K562 (cell line): ENCODE measurements around the gene JUND. TPM values are rescaled to one million over a fixed set of nuclear protein-coding genes. Genes with fewer than 3 reads are reported as not detected.

Experiments
- ARID4B ChIP-seq: sonication (generic); formaldehyde crosslinking; IDR thresholded peaks from 2 replicates; pipeline ENCODE4 v1.8.0; 2022; ENCODE audit warnings: mild to moderate bottlenecking, missing genetic modification reagents
- CHCHD3 ChIP-seq: fragments of 250-450 bp; sonication (Bioruptor Pico); IDR thresholded peaks from 2 replicates; pipeline ENCODE4 v2.1.2; 2022; ENCODE audit warnings: mild to moderate bottlenecking
- CHD2 ChIP-seq: IDR thresholded peaks from 2 replicates; pipeline ENCODE4 v1.6.1; 2011; ENCODE audit warnings: low read depth, low read length
- FOXK2 ChIP-seq, 2 experiments: fragments of 450-650 bp; IDR thresholded peaks in 1 of 2; conservative IDR thresholded peaks in 1 of 2; 2 replicates each; pipeline ENCODE4 v1.6.1; 2016; ENCODE audit warnings: low read depth in 2 of 2, mild to moderate bottlenecking in 1 of 2
- GABPA ChIP-seq: fragments of 200-800 bp; sonication (Bioruptor generic); conservative IDR thresholded peaks from 2 replicates; pipeline ENCODE4 v1.6.1; 2016; ENCODE audit warnings: low read depth, missing genetic modification characterization, missing compliant biosample characterization
- HBP1 ChIP-seq: fragments of 450-650 bp; formaldehyde crosslinking; IDR thresholded peaks from 2 replicates; pipeline ENCODE4 v1.4.0; 2022; ENCODE audit warnings: missing genetic modification characterization
- HLTF ChIP-seq: fragments of 450-650 bp; IDR thresholded peaks from 2 replicates; pipeline ENCODE4 v1.6.1; 2016
- MLLT1 ChIP-seq, 2 experiments: fragments of 450-650 bp; IDR thresholded peaks; 2 replicates each; pipeline ENCODE4 v1.6.1; 2016
- PCBP1 ChIP-seq: fragments of 200-400 bp; formaldehyde crosslinking; IDR thresholded peaks from 2 replicates; pipeline ENCODE4 v1.6.1; 2018; ENCODE audit warnings: mild to moderate bottlenecking, low read depth, low read length; ENCODE audit not compliant: poor library complexity, severe bottlenecking
- PHF20 ChIP-seq: fragments of 450-650 bp; IDR thresholded peaks from 2 replicates; pipeline ENCODE4 v1.6.1; 2018; ENCODE audit not compliant: partially characterized antibody
- RBM17 ChIP-seq: fragments of 200-400 bp; formaldehyde crosslinking; IDR thresholded peaks from 2 replicates; pipeline ENCODE4 v1.6.1; 2017; ENCODE audit warnings: low read depth, mild to moderate bottlenecking, low read length, borderline replicate concordance
- SMARCE1 ChIP-seq: fragments of 450-650 bp; IDR thresholded peaks from 2 replicates; pipeline ENCODE4 v1.7.1; 2016; ENCODE audit warnings: mild to moderate bottlenecking
- THRA ChIP-seq: fragments of 450-650 bp; IDR thresholded peaks from 2 replicates; pipeline ENCODE4 v1.6.1; 2017; ENCODE audit warnings: mild to moderate bottlenecking, moderate library complexity
- ZC3H11A ChIP-seq: IDR thresholded peaks from 2 replicates; pipeline ENCODE4 v1.6.1; 2012; ENCODE audit warnings: low read depth, low read length, improper control_type of control experiment
- ZNF175 ChIP-seq: fragments of 200-800 bp; sonication (Bioruptor generic); IDR thresholded peaks from 2 replicates; pipeline ENCODE4 v1.6.1; 2016; ENCODE audit warnings: low read depth, mild to moderate bottlenecking, missing genetic modification characterization, missing compliant biosample characterization
- ZNF263 ChIP-seq: sonication (generic); formaldehyde crosslinking; IDR thresholded peaks from 2 replicates; pipeline ENCODE4 v1.8.0; 2022; ENCODE audit warnings: mild to moderate bottlenecking, missing genetic modification reagents, borderline replicate concordance
- ZNF655 ChIP-seq: fragments of 250-450 bp; sonication (Bioruptor Pico); IDR thresholded peaks from 2 replicates; pipeline ENCODE4 v1.5.0; 2021
- ZSCAN29 ChIP-seq: fragments of 450-650 bp; IDR thresholded peaks from 2 replicates; pipeline ENCODE4 v1.6.1; 2017
- polyA plus RNA-seq, 8 experiments: library from polyadenylated mRNA; depleted of rRNA in 4 of 8; stranded (reverse) in 5 of 8; unstranded in 3 of 8; fragments of >200 nt; fragmentation: Nextera tagmentation in 2 of 8; fragmentation: Illumina TruSeq in 1 of 8; extraction: Ambion mirVana in 2 of 8; extraction: Trizol in 1 of 8; gene quantifications; 2 replicates each; pipeline versions ENCODE4 v1.2.1 to v1.2.3, GENCODE V29; 2011 to 2014; ENCODE audit warnings: inconsistent platforms in 1 of 8, missing spikeins in 1 of 8
- total RNA-seq, 7 experiments: library from RNA; depleted of rRNA in 6 of 7; stranded (reverse); fragments of >200 nt in 6 of 7; fragmentation: Illumina TruSeq in 2 of 7; extraction: Trizol in 2 of 7; gene quantifications; 2 replicates each; pipeline versions ENCODE4 v1.2.1 to v1.2.3, GENCODE V29; 2011 to 2021; ENCODE audit warnings: low replicate concordance in 1 of 7

Gene JUND
- total and polyA plus RNA-seq, 9 of the 15 experiments (the other 6 are each of a cell fraction or from before 2014, with no cell fraction given) = 6.4 to 286 (median 42.3) TPM

GRCh38 chr19:18282021-18282787 is 782 bp upstream of the JUND start (continued):
- TF ChIP-seq FOXK2 (conservative IDR thresholded peaks at IDR 0.05 in 1 of 2, IDR thresholded peaks at IDR 0.05 in 1 of 2; ENCODE audit: low read depth in 2 of 2) (peak in 1 of 2 experiments; percentile 44; a peak in 1 of 4 replicates), HBP1 (CRISPR knock-in tag) (0 out of 2 replicates have a peak, but pooled peaks have one; percentile 22), CHCHD3 (CRISPR knock-in tag) (no peak), PCBP1 (no peak), ZSCAN29 (no peak), ZNF175 (CRISPR knock-in tag) (0 out of 2 replicates have a peak, but pooled peaks have one; percentile 17), THRA (no peak), MLLT1 (IDR thresholded peaks at IDR 0.05) (peak; percentile 13 to 67; a peak in 1 of 4 replicates), PHF20 (peak; percentile 9), SMARCE1 (0 out of 2 replicates have a peak, but pooled peaks have one; percentile 54), ZC3H11A (no peak), ZNF263 (CRISPR knock-in tag) (no peak), CHD2 (no peak), RBM17 (no peak), GABPA (peak; percentile 51; the same call in 1 of the 2 replicates), ARID4B (CRISPR knock-in tag) (no peak; the same call in 1 of the 2 replicates), ZNF655 (no peak), HLTF (no peak)
